Measurements from ENCODE around the gene NTRK2. TPM values are rescaled to one million over a fixed set of nuclear protein-coding genes. Genes with fewer than 3 reads are reported as not detected.

NTRK2 gene
- total and polyA plus RNA-seq, 10 of the 15 experiments (the other 5 are each of a cell fraction or from before 2014, with no cell fraction given), result 0.42 to 4.6 (median 0.65) TPM

DNA sequence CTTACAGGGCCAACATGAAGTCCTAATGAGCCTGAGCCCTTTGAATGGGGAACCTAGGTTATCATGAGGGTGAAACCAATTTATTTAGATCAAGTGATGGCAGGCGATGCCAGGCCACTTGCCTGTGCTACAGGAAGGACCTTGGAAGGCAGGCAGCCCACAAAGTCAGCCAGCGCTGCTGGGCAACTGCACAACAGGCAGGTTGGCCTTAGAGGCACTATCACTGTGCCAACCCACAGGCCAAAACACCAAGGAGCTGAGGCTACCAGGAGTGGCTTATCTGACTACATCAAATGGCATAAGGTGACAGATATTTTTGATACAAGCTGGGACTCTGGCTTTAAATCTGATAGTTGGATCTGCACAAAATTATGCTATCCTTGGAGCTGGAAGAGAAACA lies 319.1 kb downstream of the NTRK2 start (continued):
- TF ChIP-seq, protein P1, sequence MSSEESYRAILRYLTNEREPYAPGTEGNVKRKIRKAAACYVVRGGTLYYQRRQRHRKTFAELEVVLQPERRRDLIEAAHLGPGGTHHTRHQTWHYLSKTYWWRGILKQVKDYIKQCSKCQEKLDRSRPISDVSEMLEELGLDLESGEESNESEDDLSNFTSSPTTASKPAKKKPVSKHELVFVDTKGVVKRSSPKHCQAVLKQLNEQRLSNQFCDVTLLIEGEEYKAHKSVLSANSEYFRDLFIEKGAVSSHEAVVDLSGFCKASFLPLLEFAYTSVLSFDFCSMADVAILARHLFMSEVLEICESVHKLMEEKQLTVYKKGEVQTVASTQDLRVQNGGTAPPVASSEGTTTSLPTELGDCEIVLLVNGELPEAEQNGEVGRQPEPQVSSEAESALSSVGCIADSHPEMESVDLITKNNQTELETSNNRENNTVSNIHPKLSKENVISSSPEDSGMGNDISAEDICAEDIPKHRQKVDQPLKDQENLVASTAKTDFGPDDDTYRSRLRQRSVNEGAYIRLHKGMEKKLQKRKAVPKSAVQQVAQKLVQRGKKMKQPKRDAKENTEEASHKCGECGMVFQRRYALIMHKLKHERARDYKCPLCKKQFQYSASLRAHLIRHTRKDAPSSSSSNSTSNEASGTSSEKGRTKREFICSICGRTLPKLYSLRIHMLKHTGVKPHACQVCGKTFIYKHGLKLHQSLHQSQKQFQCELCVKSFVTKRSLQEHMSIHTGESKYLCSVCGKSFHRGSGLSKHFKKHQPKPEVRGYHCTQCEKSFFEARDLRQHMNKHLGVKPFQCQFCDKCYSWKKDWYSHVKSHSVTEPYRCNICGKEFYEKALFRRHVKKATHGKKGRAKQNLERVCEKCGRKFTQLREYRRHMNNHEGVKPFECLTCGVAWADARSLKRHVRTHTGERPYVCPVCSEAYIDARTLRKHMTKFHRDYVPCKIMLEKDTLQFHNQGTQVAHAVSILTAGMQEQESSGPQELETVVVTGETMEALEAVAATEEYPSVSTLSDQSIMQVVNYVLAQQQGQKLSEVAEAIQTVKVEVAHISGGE (CRISPR knock-in tag; IDR thresholded peaks at IDR 0.05), result no peak
- TF ChIP-seq IRF5 (IDR thresholded peaks at IDR 0.05; ENCODE audit: borderline replicate concordance) (no peak), FOXM1 (IDR thresholded peaks at IDR 0.05; ENCODE audit: low read depth, low read length) (no peak), ATF2 (IDR thresholded peaks at IDR 0.05; ENCODE audit: low read length) (no peak)

- no peak for FAIRE-seq
- POLR2A ChIA-PET, result no interaction called here
- Histone ChIP-seq H4K20me1 (ENCODE audit: control insufficient read depth, insufficient read depth) (no peaks in the 10 kb centered on the region; the same call in 1 of the 2 replicates), H3K9me3 (replicated peaks; ENCODE audit: control insufficient read depth, insufficient read depth, low read length) (no peaks in the 10 kb centered on the region), H3K27me3 (replicated peaks in 1 of 2; ENCODE audit: control insufficient read depth in 2 of 2, insufficient read depth in 2 of 2, low read length in 1 of 2) (no peaks in the 10 kb centered on the region; a peak in 1 of 4 replicates), H3K36me3 (ENCODE audit: control insufficient read depth in 2 of 2, insufficient read depth in 2 of 2, low read length in 1 of 2) (no peaks in the 10 kb centered on the region), H3K27ac (ENCODE audit: control insufficient read depth, insufficient read depth) (no peak overlapping the region), H3K4me3 (no peak overlapping the region), H3K79me2 (ENCODE audit: control insufficient read depth, insufficient read depth, low read length) (no peaks in the 10 kb centered on the region), H3K4me2 (ENCODE audit: control insufficient read depth, insufficient read depth) (no peak overlapping the region), H3K4me1 (ENCODE audit: control insufficient read depth, insufficient read depth, low read length) (no peaks in the 10 kb centered on the region), H2AFZ (ENCODE audit: control insufficient read depth, low read depth, low read length) (no peak overlapping the region), H3K9ac (ENCODE audit: control insufficient read depth, insufficient read depth, low read length) (no peak overlapping the region)
- intact Hi-C loops (cut with micrococcal nuclease; ENCODE audit: unreplicated experiment), result no loop called here
- TF ChIP-seq TCF12 (IDR thresholded peaks at IDR 0.05; ENCODE audit: low read depth, low read length) (no peak), BRCA1 (IDR thresholded peaks at IDR 0.05; ENCODE audit: low read depth, low read length) (no peak)
- SMC1A ChIA-PET (ENCODE audit: uncharacterized antibody, unreplicated experiment), result no interaction called here
- no TSS peak for BruUV-seq (replicated peaks)
- no peak for DNase-seq (ENCODE audit: low read depth, low spot score)
- in situ Hi-C loops (cut with MboI), result no loop called here
- RAD21 ChIA-PET (ENCODE audit: unreplicated experiment), result no interaction called here
- CTCF ChIA-PET, result no interaction called here
- ATAC-seq, result no peak
- 48% methylated on average over 6 of the region's 6 CpGs for WGBS (ENCODE audit: insufficient coverage, insufficient replicate concordance, low lambda C conversion rate, missing lambda C conversion rate)
These were observed 320.9 kb downstream of the NTRK2 start for GRCh38 chr9:84990416-84990815.
